ENCODE results near the gene COL12A1. TPM values are rescaled to one million over a fixed set of nuclear protein-coding genes. Genes with fewer than 3 reads are reported as not detected.
"Not testable (repeated sequence)": the region's sequence is repeated elsewhere in the genome, so short reads cannot be mapped to it uniquely, and the experiment has no call there.

Gene COL12A1
- total and polyA plus RNA-seq, 8 donors = 23.1 to 74.3 (median 31.5) TPM

DNA sequence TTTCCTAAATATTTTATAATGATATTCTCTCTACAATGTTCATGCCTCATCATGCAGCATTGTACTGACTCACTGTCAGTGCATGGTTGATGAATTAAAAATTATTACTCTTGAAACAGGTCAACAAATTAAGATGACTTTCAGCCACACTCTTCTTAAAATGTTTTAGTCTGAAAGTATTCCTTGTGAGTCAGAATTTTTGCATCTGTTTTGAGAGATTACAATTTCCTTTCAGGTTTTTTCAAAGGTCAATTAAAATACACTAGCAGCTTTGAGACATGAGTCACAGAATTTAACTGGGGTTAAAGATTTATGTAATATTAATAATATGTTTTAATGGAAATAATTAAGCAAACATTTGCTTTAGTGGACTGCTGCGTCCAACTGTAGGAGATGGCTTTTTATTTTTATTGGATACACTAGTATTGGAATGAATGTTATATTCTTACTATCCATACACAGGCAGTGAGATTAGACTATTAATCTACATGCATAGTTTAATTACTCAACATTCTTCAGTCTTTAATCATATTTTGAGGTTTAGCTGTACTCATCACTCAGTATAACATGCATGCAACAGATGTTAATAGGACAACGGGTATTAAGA is 9.7 kb downstream of the COL12A1 start:
- Histone ChIP-seq H3K4me3 (no peak overlapping the region), H3K27ac (no peak overlapping the region), H3K27me3 (peaks cover 0 to 35% of the 10 kb centered on the region in 2 donors), H3K36me3 (no peaks in the 10 kb centered on the region), H3K9me3 (no peaks in the 10 kb centered on the region), H3K4me1 (no peaks in the 10 kb centered on the region)
- DNase-seq (no peak), ATAC-seq (no peak)
- TF ChIP-seq, protein P1, sequence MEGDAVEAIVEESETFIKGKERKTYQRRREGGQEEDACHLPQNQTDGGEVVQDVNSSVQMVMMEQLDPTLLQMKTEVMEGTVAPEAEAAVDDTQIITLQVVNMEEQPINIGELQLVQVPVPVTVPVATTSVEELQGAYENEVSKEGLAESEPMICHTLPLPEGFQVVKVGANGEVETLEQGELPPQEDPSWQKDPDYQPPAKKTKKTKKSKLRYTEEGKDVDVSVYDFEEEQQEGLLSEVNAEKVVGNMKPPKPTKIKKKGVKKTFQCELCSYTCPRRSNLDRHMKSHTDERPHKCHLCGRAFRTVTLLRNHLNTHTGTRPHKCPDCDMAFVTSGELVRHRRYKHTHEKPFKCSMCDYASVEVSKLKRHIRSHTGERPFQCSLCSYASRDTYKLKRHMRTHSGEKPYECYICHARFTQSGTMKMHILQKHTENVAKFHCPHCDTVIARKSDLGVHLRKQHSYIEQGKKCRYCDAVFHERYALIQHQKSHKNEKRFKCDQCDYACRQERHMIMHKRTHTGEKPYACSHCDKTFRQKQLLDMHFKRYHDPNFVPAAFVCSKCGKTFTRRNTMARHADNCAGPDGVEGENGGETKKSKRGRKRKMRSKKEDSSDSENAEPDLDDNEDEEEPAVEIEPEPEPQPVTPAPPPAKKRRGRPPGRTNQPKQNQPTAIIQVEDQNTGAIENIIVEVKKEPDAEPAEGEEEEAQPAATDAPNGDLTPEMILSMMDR (IDR thresholded peaks at IDR 0.05) = no peak
- intact Hi-C loops (cut with DNase I) = no loop called here

DNA sequence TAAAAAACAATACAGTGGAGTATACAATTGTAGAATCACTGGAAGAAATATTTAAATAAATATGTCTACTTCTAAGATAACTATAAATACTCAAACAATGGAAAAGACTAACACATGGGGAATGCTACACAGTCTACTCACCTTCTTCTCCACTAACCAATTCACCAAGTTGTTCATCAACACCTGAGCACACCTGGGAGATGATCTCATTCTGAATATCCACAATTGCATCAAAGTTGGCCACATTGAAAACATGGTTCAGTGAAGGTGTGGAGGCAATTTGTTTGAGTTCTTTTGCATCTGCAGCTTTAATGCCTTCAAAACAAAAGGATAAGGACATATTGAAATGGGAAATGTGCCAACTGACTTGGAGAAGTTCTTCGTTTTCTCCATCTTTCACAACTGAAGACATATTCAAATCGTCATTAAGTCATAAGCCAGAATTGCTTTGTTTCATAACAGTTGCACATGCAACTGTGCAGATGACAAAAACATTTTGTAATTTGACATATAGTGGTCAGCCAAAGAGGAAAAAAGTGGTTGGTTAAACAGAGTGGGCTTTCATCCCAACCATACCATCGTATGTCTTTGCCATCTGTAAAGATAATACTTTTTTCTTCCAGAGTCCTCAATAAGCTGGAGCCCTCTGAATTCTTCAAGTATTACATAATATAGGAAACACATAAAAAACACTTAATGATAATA is 17.5 kb downstream of the COL12A1 start:
- Histone ChIP-seq H3K4me3 (no peak overlapping the region), H3K36me3 (no peaks in the 10 kb centered on the region), H3K9me3 (no peaks in the 10 kb centered on the region), H3K4me1 (no peaks in the 10 kb centered on the region), H3K27me3 (no peaks in the 10 kb centered on the region), H3K27ac (no peak overlapping the region)
- ATAC-seq (no peak), DNase-seq (no peak)
- TF ChIP-seq, protein P1 (IDR thresholded peaks at IDR 0.05) = no peak
- intact Hi-C loops (cut with DNase I) = no loop called here

DNA sequence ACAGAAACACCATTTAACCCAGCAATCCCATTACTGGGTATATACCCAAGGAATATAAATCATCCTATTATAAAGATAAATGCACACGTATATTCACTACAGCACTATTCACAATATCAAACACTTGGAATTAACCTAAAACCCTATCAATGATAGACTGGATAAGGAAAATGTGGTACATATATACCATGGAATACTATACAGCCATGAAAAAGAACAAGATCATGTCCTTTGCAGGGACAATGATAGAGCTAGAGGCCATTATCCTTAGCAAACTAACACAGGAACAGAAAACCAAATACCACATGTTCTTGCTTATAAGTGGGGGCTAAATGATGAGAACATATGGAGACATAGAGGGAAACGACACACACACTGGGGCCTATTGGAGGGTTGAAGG is 19.3 kb downstream of the COL12A1 start:
- DNase-seq; H3K4me3 ChIP-seq; H3K27me3 ChIP-seq; intact Hi-C loops (cut with DNase I); ATAC-seq; H3K9me3 ChIP-seq; H3K36me3 ChIP-seq; H3K4me1 ChIP-seq; H3K27ac ChIP-seq: not testable (repeated sequence)

DNA sequence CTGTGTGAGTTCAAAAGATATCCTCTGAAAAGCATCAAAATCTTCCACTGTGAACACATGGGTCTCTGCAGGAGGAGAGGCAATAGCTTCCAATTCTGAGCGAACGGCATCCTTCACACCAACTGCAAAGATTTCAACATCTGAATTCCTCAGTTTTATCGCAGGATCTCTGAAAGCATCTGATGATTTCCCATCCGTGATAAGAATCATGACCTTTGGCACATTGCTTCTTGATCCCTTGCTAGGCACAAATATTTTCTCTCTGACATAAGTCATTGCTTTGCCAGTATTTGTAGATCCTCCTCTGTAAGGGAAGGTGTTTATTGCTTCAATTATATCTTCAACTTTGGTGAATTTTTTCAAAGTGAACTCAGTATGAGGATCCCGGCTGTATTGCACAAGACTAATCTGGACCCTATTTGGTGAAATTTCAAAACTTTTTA is 22.7 kb downstream of the COL12A1 start:
- Histone ChIP-seq H3K4me3 (no peak overlapping the region), H3K9me3 (no peaks in the 10 kb centered on the region), H3K36me3 (no peaks in the 10 kb centered on the region), H3K27me3 (no peaks in the 10 kb centered on the region), H3K27ac (no peak overlapping the region), H3K4me1 (no peaks in the 10 kb centered on the region)
- ATAC-seq (no peak), DNase-seq (no peak)
- intact Hi-C loops (cut with DNase I) = no loop called here
- TF ChIP-seq, protein P1 (IDR thresholded peaks at IDR 0.05) = no peak

DNA sequence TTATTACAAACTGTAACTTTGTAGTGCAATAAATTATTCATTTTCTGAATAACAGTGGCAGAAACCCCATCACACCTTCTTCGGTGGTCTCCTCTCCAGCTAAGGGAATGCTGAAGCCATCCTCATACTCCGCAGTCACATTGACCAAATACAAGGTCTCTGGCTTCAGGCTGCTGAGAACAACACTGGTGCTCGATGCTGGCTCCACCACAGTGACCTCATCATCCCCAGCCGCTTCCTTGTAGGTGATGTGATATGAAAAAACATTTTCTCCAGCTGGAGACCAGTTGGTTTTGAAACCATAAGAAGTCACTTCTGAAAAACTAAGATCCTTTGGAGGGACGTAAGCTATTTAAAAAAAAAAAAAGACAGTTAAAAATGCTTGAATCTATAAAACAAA is 25.0 kb downstream of the COL12A1 start:
- TF ChIP-seq, protein P1 (IDR thresholded peaks at IDR 0.05) = no peak
- Histone ChIP-seq H3K4me1 (no peaks in the 10 kb centered on the region), H3K27me3 (no peaks in the 10 kb centered on the region), H3K9me3 (no peaks in the 10 kb centered on the region), H3K27ac (no peak overlapping the region), H3K4me3 (no peak overlapping the region), H3K36me3 (no peaks in the 10 kb centered on the region)
- DNase-seq (no peak), ATAC-seq (no peak)
- intact Hi-C loops (cut with DNase I) = no loop called here

Data from left lung (tissue), 10 donors.